Cardiac fibroblast (primary cell): Measurements from ENCODE around the gene GPR39.

Experiments
- DNase-seq, 2 donors: peaks; one replicate each; pipeline versions ENCODE4 v3.0.0 to v3.0.0-alpha.2; 2010; ENCODE audit warnings: low read depth in 2 of 2
- H3K4me3 ChIP-seq, 2 donors: replicated peaks in 1 of 2; 1 replicate in 1 of 2; 2 replicates in 1 of 2; pipeline ENCODE4 v1.5.1; 2011; ENCODE audit warnings: low read depth in 2 of 2, low read length in 2 of 2, mild to moderate bottlenecking in 2 of 2, moderate library complexity in 1 of 2
- TF ChIP-seq, protein P1 (sequence below): IDR thresholded peaks from one replicate; pipeline ENCODE4 v1.5.1; 2011; ENCODE audit warnings: low read depth, mild to moderate bottlenecking, low read length, inconsistent platforms

The GPR39 gene

GRCh38 chr2:132656266-132656975 is 239.8 kb downstream of the GPR39 start:
- no peak overlapping the region for H3K4me3 ChIP-seq
- TF ChIP-seq, protein P1, sequence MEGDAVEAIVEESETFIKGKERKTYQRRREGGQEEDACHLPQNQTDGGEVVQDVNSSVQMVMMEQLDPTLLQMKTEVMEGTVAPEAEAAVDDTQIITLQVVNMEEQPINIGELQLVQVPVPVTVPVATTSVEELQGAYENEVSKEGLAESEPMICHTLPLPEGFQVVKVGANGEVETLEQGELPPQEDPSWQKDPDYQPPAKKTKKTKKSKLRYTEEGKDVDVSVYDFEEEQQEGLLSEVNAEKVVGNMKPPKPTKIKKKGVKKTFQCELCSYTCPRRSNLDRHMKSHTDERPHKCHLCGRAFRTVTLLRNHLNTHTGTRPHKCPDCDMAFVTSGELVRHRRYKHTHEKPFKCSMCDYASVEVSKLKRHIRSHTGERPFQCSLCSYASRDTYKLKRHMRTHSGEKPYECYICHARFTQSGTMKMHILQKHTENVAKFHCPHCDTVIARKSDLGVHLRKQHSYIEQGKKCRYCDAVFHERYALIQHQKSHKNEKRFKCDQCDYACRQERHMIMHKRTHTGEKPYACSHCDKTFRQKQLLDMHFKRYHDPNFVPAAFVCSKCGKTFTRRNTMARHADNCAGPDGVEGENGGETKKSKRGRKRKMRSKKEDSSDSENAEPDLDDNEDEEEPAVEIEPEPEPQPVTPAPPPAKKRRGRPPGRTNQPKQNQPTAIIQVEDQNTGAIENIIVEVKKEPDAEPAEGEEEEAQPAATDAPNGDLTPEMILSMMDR = no peak
- DNase-seq = no peak

- no peak for DNase-seq
- no peak overlapping the region for H3K4me3 ChIP-seq
- TF ChIP-seq, protein P1 = no peak
Measured at GRCh38 chr2:132659331-132659730, 242.7 kb downstream of the GPR39 start.

- DNase-seq = no peak
- TF ChIP-seq, protein P1 = no peak
- no peak overlapping the region for H3K4me3 ChIP-seq
Measured at GRCh38 chr2:132662732-132663131, 246.1 kb downstream of the GPR39 start.

GRCh38 chr2:132664096-132664495 is 247.5 kb downstream of the GPR39 start:
- DNase-seq = no peak
- TF ChIP-seq, protein P1 = no peak
- no peak overlapping the region for H3K4me3 ChIP-seq

GRCh38 chr2:132665401-132666140 is 249.0 kb downstream of the GPR39 start:
- no peak overlapping the region for H3K4me3 ChIP-seq
- TF ChIP-seq, protein P1 = no peak
- no peak for DNase-seq

DNA sequence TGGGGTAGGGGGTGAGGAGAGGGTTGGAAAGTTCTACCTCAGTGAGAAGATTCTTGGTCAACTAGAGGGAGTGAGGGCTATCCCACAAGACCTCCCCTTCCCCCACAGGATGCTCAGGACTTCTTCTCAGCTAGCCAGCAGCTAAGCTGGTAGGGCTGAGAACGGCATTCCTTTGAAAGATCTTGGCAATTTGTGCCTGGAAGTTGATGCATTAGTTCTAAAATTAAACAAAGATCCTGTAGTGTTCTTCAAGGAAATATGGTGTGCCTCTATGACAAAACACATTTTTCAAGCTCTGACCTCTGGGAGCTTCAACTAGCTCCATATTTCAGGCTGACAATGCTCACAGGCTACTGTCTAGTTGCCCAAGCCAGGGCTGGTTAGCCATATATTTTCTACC is 251.1 kb downstream of the GPR39 start:
- peak in 1 of 2 donors; percentile 1 for DNase-seq
- H3K4me3 ChIP-seq = no peak overlapping the region
- TF ChIP-seq, protein P1 = no peak
